GM12878 (cell line): ENCODE measurements around the gene NKD1.

Experiments
- DPF2 ChIP-seq: fragments of 450-650 bp; IDR thresholded peaks from 2 replicates; pipeline ENCODE4 v1.6.1; 2017; ENCODE audit warnings: mild to moderate bottlenecking
- EGR1 ChIP-seq, 2 experiments: IDR thresholded peaks; 1 replicate in 1 of 2; 2 replicates in 1 of 2; pipeline ENCODE4 v1.6.1; 2011 to 2012; ENCODE audit warnings: low read depth in 2 of 2, low read length in 2 of 2, borderline replicate concordance in 1 of 2, mild to moderate bottlenecking in 1 of 2, moderate library complexity in 1 of 2
- NBN ChIP-seq: fragments of 450-650 bp; IDR thresholded peaks from 2 replicates; pipeline ENCODE4 v1.6.1; 2016
- NRF1 ChIP-seq: conservative IDR thresholded peaks from 2 replicates; pipeline ENCODE4 v1.6.1; 2011; ENCODE audit warnings: mild to moderate bottlenecking, low read depth, low read length, improper control_type of control experiment
- POLR2A ChIP-seq: IDR thresholded peaks from 2 replicates; pipeline ENCODE4 v1.6.1; 2011; ENCODE audit warnings: low read depth, mild to moderate bottlenecking, low read length
- POLR2AphosphoS5 ChIP-seq: IDR thresholded peaks from 2 replicates; pipeline ENCODE4 v1.6.1; 2011; ENCODE audit warnings: mild to moderate bottlenecking, low read length, inconsistent platforms
- SIX5 ChIP-seq: IDR thresholded peaks from 2 replicates; pipeline ENCODE4 v1.6.1; 2011; ENCODE audit warnings: mild to moderate bottlenecking, low read depth, low read length, moderate library complexity; ENCODE audit not compliant: severe bottlenecking
- SP1 ChIP-seq: IDR thresholded peaks from one replicate; pipeline ENCODE4 v1.6.1; 2011; ENCODE audit warnings: low read depth, low read length
- ZNF274 ChIP-seq: IDR thresholded peaks from one replicate; pipeline ENCODE4 v1.8.0; 2011; ENCODE audit not compliant: insufficient read length, insufficient read depth
- TF ChIP-seq, protein P1 (sequence below): IDR thresholded peaks from 2 replicates; pipeline ENCODE4 v1.6.1; 2012; ENCODE audit warnings: mild to moderate bottlenecking, low read depth, low read length
- TF ChIP-seq, protein P2 (sequence below): IDR thresholded peaks from 2 replicates; pipeline ENCODE4 v1.6.1; 2012; ENCODE audit warnings: low read depth, low read length, improper control_type of control experiment
- TF ChIP-seq, protein P3 (sequence below), 3 experiments: IDR thresholded peaks in 2 of 3; conservative IDR thresholded peaks in 1 of 3; 2 replicates each; pipeline ENCODE4 v1.5.1; 2011; ENCODE audit warnings: low read depth in 3 of 3, low read length in 3 of 3, mild to moderate bottlenecking in 3 of 3, control low read depth in 2 of 3, moderate library complexity in 2 of 3, inconsistent platforms in 1 of 3, mixed read lengths in 1 of 3; ENCODE audit not compliant: control insufficient read depth in 2 of 3, insufficient read depth in 1 of 3; ENCODE audit errors: extremely low read depth in 1 of 3

DNA sequence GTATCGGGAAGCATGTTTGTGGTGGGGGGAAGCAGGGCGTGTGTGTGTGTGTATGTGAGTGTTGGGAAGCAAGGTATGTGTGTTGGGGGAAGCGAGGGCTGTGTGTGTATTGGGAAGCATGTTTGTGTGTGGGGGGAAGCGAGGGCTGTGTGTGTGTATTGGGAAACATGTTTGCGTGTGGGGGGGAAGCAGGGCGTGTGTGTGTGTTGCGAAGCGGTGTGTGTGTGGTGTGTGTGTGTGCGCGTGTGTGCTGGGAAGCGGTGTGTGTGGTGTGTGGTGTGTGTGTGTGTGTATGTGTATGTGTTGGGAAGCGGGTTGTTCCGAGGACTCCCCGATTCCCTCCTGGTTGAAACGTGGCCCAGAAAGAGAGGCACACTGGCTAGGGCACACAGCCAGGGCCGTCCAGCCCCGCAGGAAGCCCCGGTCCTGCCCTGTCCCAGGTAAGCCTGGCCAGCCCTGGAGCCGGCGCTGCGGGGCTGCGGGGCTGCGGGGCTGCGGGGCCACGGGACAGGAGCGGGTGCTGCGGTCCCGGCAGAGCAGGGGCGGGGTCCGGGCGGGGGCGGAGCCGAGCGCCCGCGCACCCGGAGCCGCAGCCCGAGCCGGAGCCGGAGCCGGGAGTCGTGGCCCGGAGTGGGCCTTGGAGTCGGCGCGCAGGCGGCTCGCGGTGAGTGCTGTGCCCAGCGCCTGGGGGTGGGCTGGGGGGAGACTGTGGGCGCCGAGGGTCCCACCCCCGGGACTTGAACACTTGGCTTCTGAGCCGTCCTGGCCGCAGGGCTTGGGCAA lies 145.0 kb downstream of the NKD1 start, which contains the start of gene NOD2:
- no peak for TF ChIP-seq POLR2AphosphoS5
- TF ChIP-seq, protein P1, sequence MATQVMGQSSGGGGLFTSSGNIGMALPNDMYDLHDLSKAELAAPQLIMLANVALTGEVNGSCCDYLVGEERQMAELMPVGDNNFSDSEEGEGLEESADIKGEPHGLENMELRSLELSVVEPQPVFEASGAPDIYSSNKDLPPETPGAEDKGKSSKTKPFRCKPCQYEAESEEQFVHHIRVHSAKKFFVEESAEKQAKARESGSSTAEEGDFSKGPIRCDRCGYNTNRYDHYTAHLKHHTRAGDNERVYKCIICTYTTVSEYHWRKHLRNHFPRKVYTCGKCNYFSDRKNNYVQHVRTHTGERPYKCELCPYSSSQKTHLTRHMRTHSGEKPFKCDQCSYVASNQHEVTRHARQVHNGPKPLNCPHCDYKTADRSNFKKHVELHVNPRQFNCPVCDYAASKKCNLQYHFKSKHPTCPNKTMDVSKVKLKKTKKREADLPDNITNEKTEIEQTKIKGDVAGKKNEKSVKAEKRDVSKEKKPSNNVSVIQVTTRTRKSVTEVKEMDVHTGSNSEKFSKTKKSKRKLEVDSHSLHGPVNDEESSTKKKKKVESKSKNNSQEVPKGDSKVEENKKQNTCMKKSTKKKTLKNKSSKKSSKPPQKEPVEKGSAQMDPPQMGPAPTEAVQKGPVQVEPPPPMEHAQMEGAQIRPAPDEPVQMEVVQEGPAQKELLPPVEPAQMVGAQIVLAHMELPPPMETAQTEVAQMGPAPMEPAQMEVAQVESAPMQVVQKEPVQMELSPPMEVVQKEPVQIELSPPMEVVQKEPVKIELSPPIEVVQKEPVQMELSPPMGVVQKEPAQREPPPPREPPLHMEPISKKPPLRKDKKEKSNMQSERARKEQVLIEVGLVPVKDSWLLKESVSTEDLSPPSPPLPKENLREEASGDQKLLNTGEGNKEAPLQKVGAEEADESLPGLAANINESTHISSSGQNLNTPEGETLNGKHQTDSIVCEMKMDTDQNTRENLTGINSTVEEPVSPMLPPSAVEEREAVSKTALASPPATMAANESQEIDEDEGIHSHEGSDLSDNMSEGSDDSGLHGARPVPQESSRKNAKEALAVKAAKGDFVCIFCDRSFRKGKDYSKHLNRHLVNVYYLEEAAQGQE: no peak
- no peak for TF ChIP-seq NRF1
- TF ChIP-seq POLR2A: peak; percentile 54; the same call in 1 of the 2 replicates
- TF ChIP-seq SP1: no peak
- peak in 1 of 2 experiments; percentile 75; a peak in 2 of 3 replicates for TF ChIP-seq EGR1 (IDR thresholded peaks at IDR 0.05; ENCODE audit: borderline replicate concordance in 1 of 2, low read depth in 2 of 2, low read length in 2 of 2)
- TF ChIP-seq, protein P2, sequence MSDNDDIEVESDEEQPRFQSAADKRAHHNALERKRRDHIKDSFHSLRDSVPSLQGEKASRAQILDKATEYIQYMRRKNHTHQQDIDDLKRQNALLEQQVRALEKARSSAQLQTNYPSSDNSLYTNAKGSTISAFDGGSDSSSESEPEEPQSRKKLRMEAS: no peak
- 0 out of 2 replicates have a peak, but pooled peaks have one; percentile 42 for TF ChIP-seq DPF2
- TF ChIP-seq, protein P3, sequence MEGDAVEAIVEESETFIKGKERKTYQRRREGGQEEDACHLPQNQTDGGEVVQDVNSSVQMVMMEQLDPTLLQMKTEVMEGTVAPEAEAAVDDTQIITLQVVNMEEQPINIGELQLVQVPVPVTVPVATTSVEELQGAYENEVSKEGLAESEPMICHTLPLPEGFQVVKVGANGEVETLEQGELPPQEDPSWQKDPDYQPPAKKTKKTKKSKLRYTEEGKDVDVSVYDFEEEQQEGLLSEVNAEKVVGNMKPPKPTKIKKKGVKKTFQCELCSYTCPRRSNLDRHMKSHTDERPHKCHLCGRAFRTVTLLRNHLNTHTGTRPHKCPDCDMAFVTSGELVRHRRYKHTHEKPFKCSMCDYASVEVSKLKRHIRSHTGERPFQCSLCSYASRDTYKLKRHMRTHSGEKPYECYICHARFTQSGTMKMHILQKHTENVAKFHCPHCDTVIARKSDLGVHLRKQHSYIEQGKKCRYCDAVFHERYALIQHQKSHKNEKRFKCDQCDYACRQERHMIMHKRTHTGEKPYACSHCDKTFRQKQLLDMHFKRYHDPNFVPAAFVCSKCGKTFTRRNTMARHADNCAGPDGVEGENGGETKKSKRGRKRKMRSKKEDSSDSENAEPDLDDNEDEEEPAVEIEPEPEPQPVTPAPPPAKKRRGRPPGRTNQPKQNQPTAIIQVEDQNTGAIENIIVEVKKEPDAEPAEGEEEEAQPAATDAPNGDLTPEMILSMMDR (IDR thresholded peaks at IDR 0.05 in 2 of 3, conservative IDR thresholded peaks at IDR 0.05 in 1 of 3; ENCODE audit: control insufficient read depth in 2 of 3, extremely low read depth in 1 of 3, insufficient read depth in 1 of 3, low read depth in 3 of 3, low read length in 3 of 3): no peak
- no peak for TF ChIP-seq SIX5
- TF ChIP-seq ZNF274: no peak
- TF ChIP-seq NBN: peak; percentile 68
